Measurements from ENCODE around the gene PSENEN. TPM values are rescaled to one million over a fixed set of nuclear protein-coding genes. Genes with fewer than 3 reads are reported as not detected.
A peak's percentile ranks its signal among the peaks of the same experiment; 100 is the strongest.

Gene PSENEN
- total RNA-seq, 1 experiment from 2014 or later = 112 TPM

- Histone ChIP-seq H3K27me3 (ENCODE audit: low read length) (no peaks in the 10 kb centered on the region), H3K79me2 (ENCODE audit: low read length) (peaks cover 6% of the 10 kb centered on the region; the same call in 1 of the 2 replicates), H3K4me1 (ENCODE audit: low read length) (peaks cover 39% of the 10 kb centered on the region), H3K9me2 (replicated peaks; ENCODE audit: insufficient read depth, low read length) (no peaks in the 10 kb centered on the region), H3K9ac (ENCODE audit: low read length) (peak overlapping the region; percentile 78), H3K4me2 (ENCODE audit: low read depth, low read length, poor library complexity, severe bottlenecking) (peak overlapping the region; percentile 94), H3K4me3 (ENCODE audit: low read length) (peak overlapping the region; percentile 90), H2AFZ (ENCODE audit: low read length) (peak overlapping the region; percentile 77; the same call in 1 of the 2 replicates), H3K9me3 (ENCODE audit: low read length) (no peaks in the 10 kb centered on the region), H3K36me3 (ENCODE audit: insufficient read depth, low read length) (no peaks in the 10 kb centered on the region), H3K27ac (ENCODE audit: low read length) (no peak overlapping the region), H4K20me1 (ENCODE audit: insufficient read depth, low read depth, low read length) (no peaks in the 10 kb centered on the region)
- DNase-seq = no peak
Measured at GRCh38 chr19:35740108-35740422, 5.4 kb upstream of the PSENEN start.

GRCh38 chr19:35740423-35741202 lies 4.8 kb upstream of the PSENEN start:
- Histone ChIP-seq H3K9ac (ENCODE audit: low read length) (peak overlapping the region; percentile 78), H2AFZ (ENCODE audit: low read length) (peak overlapping the region; percentile 77; the same call in 1 of the 2 replicates), H4K20me1 (ENCODE audit: insufficient read depth, low read depth, low read length) (no peaks in the 10 kb centered on the region), H3K27ac (ENCODE audit: low read length) (peak overlapping the region; percentile 74), H3K79me2 (ENCODE audit: low read length) (peaks cover 6% of the 10 kb centered on the region), H3K36me3 (ENCODE audit: insufficient read depth, low read length) (no peaks in the 10 kb centered on the region), H3K9me2 (replicated peaks; ENCODE audit: insufficient read depth, low read length) (no peaks in the 10 kb centered on the region), H3K4me1 (ENCODE audit: low read length) (peaks cover 39% of the 10 kb centered on the region), H3K9me3 (ENCODE audit: low read length) (no peaks in the 10 kb centered on the region), H3K27me3 (ENCODE audit: low read length) (no peaks in the 10 kb centered on the region), H3K4me3 (ENCODE audit: low read length) (peak overlapping the region; percentile 90), H3K4me2 (ENCODE audit: low read depth, low read length, poor library complexity, severe bottlenecking) (peak overlapping the region; percentile 94)
- peak; percentile 99 for DNase-seq

- peaks cover 42% of the 10 kb centered on the region for H3K4me1 ChIP-seq (ENCODE audit: low read length)
- no peak for DNase-seq
- no peaks in the 10 kb centered on the region for H3K36me3 ChIP-seq (ENCODE audit: insufficient read depth, low read length)
- H2AFZ ChIP-seq (ENCODE audit: low read length) = no peak overlapping the region
- no peaks in the 10 kb centered on the region for H4K20me1 ChIP-seq (ENCODE audit: insufficient read depth, low read depth, low read length)
- peak overlapping the region; percentile 74 for H3K27ac ChIP-seq (ENCODE audit: low read length)
- H3K27me3 ChIP-seq (ENCODE audit: low read length) = no peaks in the 10 kb centered on the region
- peak overlapping the region; percentile 90 for H3K4me3 ChIP-seq (ENCODE audit: low read length)
- H3K9me2 ChIP-seq (replicated peaks; ENCODE audit: insufficient read depth, low read length) = no peaks in the 10 kb centered on the region
- H3K4me2 ChIP-seq (ENCODE audit: low read depth, low read length, poor library complexity, severe bottlenecking) = peak overlapping the region; percentile 94
- peak overlapping the region; percentile 74 for H3K9ac ChIP-seq (ENCODE audit: low read length)
- peaks cover 12% of the 10 kb centered on the region for H3K79me2 ChIP-seq (ENCODE audit: low read length)
- H3K9me3 ChIP-seq (ENCODE audit: low read length) = no peaks in the 10 kb centered on the region
Measured at GRCh38 chr19:35741203-35741515, 4.3 kb upstream of the PSENEN start.

GRCh38 chr19:35742121-35742724 lies 3.2 kb upstream of the PSENEN start, which contains the start of gene IGFLR1:
IGFLR1 (minus strand) TSS chr19:35742452; CDS start chr19:35741180, 1,272 bp downstream.
- Histone ChIP-seq H3K36me3 (ENCODE audit: insufficient read depth, low read length) (no peaks in the 10 kb centered on the region), H2AFZ (ENCODE audit: low read length) (peak within 1 kb of the TSS; percentile 45; the same call in 1 of the 2 replicates), H3K4me1 (ENCODE audit: low read length) (peaks cover 51% of the 10 kb centered on the region), H3K9me2 (replicated peaks; ENCODE audit: insufficient read depth, low read length) (no peaks in the 10 kb centered on the region), H3K4me3 (ENCODE audit: low read length) (peak within 1 kb of the TSS; percentile 38; the same call in 1 of the 2 replicates), H3K9ac (ENCODE audit: low read length) (peak within 1 kb of the TSS; percentile 74), H4K20me1 (ENCODE audit: insufficient read depth, low read depth, low read length) (no peaks in the 10 kb centered on the region), H3K9me3 (ENCODE audit: low read length) (no peaks in the 10 kb centered on the region), H3K4me2 (ENCODE audit: low read depth, low read length, poor library complexity, severe bottlenecking) (peak within 1 kb of the TSS; percentile 94), H3K27me3 (ENCODE audit: low read length) (no peaks in the 10 kb centered on the region), H3K27ac (ENCODE audit: low read length) (peak within 1 kb of the TSS; percentile 58), H3K79me2 (ENCODE audit: low read length) (peaks cover 20% of the 10 kb centered on the region)
- peak; percentile 66 for DNase-seq

- Histone ChIP-seq H3K27ac (ENCODE audit: low read length) (no peak overlapping the region), H3K27me3 (ENCODE audit: low read length) (no peaks in the 10 kb centered on the region), H3K4me1 (ENCODE audit: low read length) (peaks cover 59% of the 10 kb centered on the region), H3K9me2 (replicated peaks; ENCODE audit: insufficient read depth, low read length) (no peaks in the 10 kb centered on the region), H3K9me3 (ENCODE audit: low read length) (no peaks in the 10 kb centered on the region), H4K20me1 (ENCODE audit: insufficient read depth, low read depth, low read length) (no peaks in the 10 kb centered on the region), H2AFZ (ENCODE audit: low read length) (no peak overlapping the region), H3K36me3 (ENCODE audit: insufficient read depth, low read length) (no peaks in the 10 kb centered on the region), H3K79me2 (ENCODE audit: low read length) (peaks cover 24% of the 10 kb centered on the region), H3K4me2 (ENCODE audit: low read depth, low read length, poor library complexity, severe bottlenecking) (peak overlapping the region; percentile 98), H3K9ac (ENCODE audit: low read length) (peak overlapping the region; percentile 86), H3K4me3 (ENCODE audit: low read length) (peak overlapping the region; percentile 84)
- DNase-seq = no peak
Measured at GRCh38 chr19:35743640-35744429, 1.6 kb upstream of the PSENEN start.

GRCh38 chr19:35744430-35745327 lies 772 bp upstream of the PSENEN start:
- Histone ChIP-seq H3K4me2 (ENCODE audit: low read depth, low read length, poor library complexity, severe bottlenecking) (peak overlapping the region; percentile 98), H3K79me2 (ENCODE audit: low read length) (peaks cover 29% of the 10 kb centered on the region), H3K9ac (ENCODE audit: low read length) (peak overlapping the region; percentile 86), H3K36me3 (ENCODE audit: insufficient read depth, low read length) (no peaks in the 10 kb centered on the region), H3K27ac (ENCODE audit: low read length) (peak overlapping the region; percentile 85), H3K9me2 (replicated peaks; ENCODE audit: insufficient read depth, low read length) (no peaks in the 10 kb centered on the region), H3K27me3 (ENCODE audit: low read length) (no peaks in the 10 kb centered on the region), H3K4me3 (ENCODE audit: low read length) (peak overlapping the region; percentile 84), H2AFZ (ENCODE audit: low read length) (peak overlapping the region; percentile 58; the same call in 1 of the 2 replicates), H4K20me1 (ENCODE audit: insufficient read depth, low read depth, low read length) (no peaks in the 10 kb centered on the region), H3K9me3 (ENCODE audit: low read length) (no peaks in the 10 kb centered on the region), H3K4me1 (ENCODE audit: low read length) (peaks cover 63% of the 10 kb centered on the region)
- peak; percentile 98 for DNase-seq

GRCh38 chr19:35746087-35746462 lies 624 bp downstream of the PSENEN start:
- Histone ChIP-seq H3K79me2 (ENCODE audit: low read length) (peaks cover 38% of the 10 kb centered on the region), H3K27ac (ENCODE audit: low read length) (no peak overlapping the region), H2AFZ (ENCODE audit: low read length) (no peak overlapping the region), H3K4me2 (ENCODE audit: low read depth, low read length, poor library complexity, severe bottlenecking) (peak overlapping the region; percentile 98), H3K9me3 (ENCODE audit: low read length) (no peaks in the 10 kb centered on the region), H3K27me3 (ENCODE audit: low read length) (no peaks in the 10 kb centered on the region), H3K4me3 (ENCODE audit: low read length) (peak overlapping the region; percentile 84), H4K20me1 (ENCODE audit: insufficient read depth, low read depth, low read length) (no peaks in the 10 kb centered on the region), H3K36me3 (ENCODE audit: insufficient read depth, low read length) (no peaks in the 10 kb centered on the region), H3K4me1 (ENCODE audit: low read length) (peaks cover 60% of the 10 kb centered on the region), H3K9me2 (replicated peaks; ENCODE audit: insufficient read depth, low read length) (no peaks in the 10 kb centered on the region), H3K9ac (ENCODE audit: low read length) (peak overlapping the region; percentile 85)
- no peak for DNase-seq

Measured in Karpas-422 (cell line).